Small intestine (tissue), 7 donors: ENCODE results near the gene SERPINA12. TPM values are rescaled to one million over a fixed set of nuclear protein-coding genes. Genes with fewer than 3 reads are reported as not detected.

ENCODE experiments used
- DNase-seq, 2 donors: peaks; one replicate each; pipeline versions ENCODE4 v3.0.0 to v3.0.0-alpha.2; 2013
- FAIRE-seq: peaks from 2 replicates; lab custom pipeline; 2012; peaks lifted over from hg19 to GRCh38; lab: Jason Lieb, UNC
- H3K27ac ChIP-seq, 3 donors: one replicate each; pipeline ENCODE4 v1.5.1; 2013; ENCODE audit warnings: low read length in 2 of 3, mild to moderate bottlenecking in 2 of 3, control low read depth in 1 of 3, inconsistent platforms in 1 of 3, low read depth in 1 of 3, moderate library complexity in 1 of 3
- H3K27me3 ChIP-seq, 3 donors: one replicate each; pipeline ENCODE4 v1.6.1; 2013; ENCODE audit warnings: low read length in 3 of 3, inconsistent platforms in 1 of 3; ENCODE audit not compliant: control insufficient read depth in 3 of 3, insufficient read depth in 3 of 3
- H3K36me3 ChIP-seq, 3 donors: one replicate each; pipeline ENCODE4 v1.6.1; 2013; ENCODE audit warnings: low read length in 3 of 3, inconsistent platforms in 1 of 3, low read depth in 1 of 3, mild to moderate bottlenecking in 1 of 3, moderate library complexity in 1 of 3; ENCODE audit not compliant: control insufficient read depth in 3 of 3, insufficient read depth in 2 of 3
- H3K4me1 ChIP-seq, 3 donors: one replicate each; pipeline ENCODE4 v1.6.1; 2013; ENCODE audit warnings: low read length in 2 of 3, inconsistent platforms in 1 of 3, low read depth in 1 of 3, mild to moderate bottlenecking in 1 of 3, moderate library complexity in 1 of 3; ENCODE audit not compliant: control insufficient read depth in 3 of 3, insufficient read depth in 2 of 3
- H3K4me3 ChIP-seq, 3 donors: one replicate each; pipeline ENCODE4 v1.5.1; 2013; ENCODE audit warnings: low read length in 3 of 3, control low read depth in 1 of 3, inconsistent platforms in 1 of 3, low read depth in 1 of 3, mild to moderate bottlenecking in 1 of 3, moderate library complexity in 1 of 3
- H3K9me3 ChIP-seq, 2 donors: one replicate each; pipeline ENCODE4 v1.6.1; 2013; ENCODE audit warnings: low read depth in 1 of 2, low read length in 1 of 2; ENCODE audit not compliant: control insufficient read depth in 2 of 2, insufficient read depth in 1 of 2
- WGBS, 3 donors: extraction: QIAGEN DNeasy Blood & Tissue Kit; methylation state at CpG; one replicate each; pipeline ENCODE4 v1.1.7; 2013; 5-methylcytosine and 5-hydroxymethylcytosine counted together
- polyA plus RNA-seq, 4 donors: library from polyadenylated mRNA; stranded (reverse) in 3 of 4; unstranded in 1 of 4; fragments of 200-250 nt in 3 of 4; fragments of 120-200 nt in 1 of 4; gene quantifications; one replicate each; pipeline versions ENCODE4 v1.2.1 to v1.2.3, GENCODE V29; 2013
- donor health status: healthy with polysubstance abuse.
- donor health status: control.
- donor health status: control.
- donor health status: Bipolar disorder and iron deficiency.
- donor health status: healthy.

Gene SERPINA12
- polyA plus RNA-seq, 4 donors: 0.54 to 0.67 TPM; not detected in 2

DNA sequence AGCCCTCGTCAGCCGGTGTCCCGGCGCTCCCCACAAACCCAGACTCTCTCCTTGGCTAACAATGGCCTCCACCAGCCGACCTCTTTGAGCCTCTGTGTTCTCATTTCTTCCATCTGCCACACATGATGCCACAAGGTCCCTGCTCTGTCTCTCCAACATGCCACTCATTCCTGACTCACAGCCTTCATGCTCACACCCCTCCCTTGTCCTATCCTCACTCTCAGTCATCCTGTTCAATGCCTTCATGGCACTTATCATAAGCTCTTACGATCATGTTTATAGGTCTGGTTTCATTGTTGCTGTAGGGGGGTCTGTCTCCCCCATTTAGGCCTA, 47.1 kb downstream of the SERPINA12 start:
- no peaks in the 10 kb centered on the region for H3K36me3 ChIP-seq
- H3K9me3 ChIP-seq: peaks cover 0 to 31% of the 10 kb centered on the region in 2 donors
- FAIRE-seq (no peak), DNase-seq (no peak)
- H3K4me3 ChIP-seq: no peak overlapping the region
- WGBS, 3 donors: 90 to 91% (median 90%) methylated on average over 6 of the region's 6 CpGs
- no peaks in the 10 kb centered on the region for H3K27me3 ChIP-seq
- H3K4me1 ChIP-seq: no peaks in the 10 kb centered on the region
- H3K27ac ChIP-seq: no peak overlapping the region

- DNase-seq: no peak
- 82 to 87% (median 85%) methylated on average over 19 of the region's 19 CpGs for WGBS, 3 donors
- H3K4me3 ChIP-seq: no peak overlapping the region
- FAIRE-seq: no peak
- no peaks in the 10 kb centered on the region for H3K27me3 ChIP-seq
- H3K36me3 ChIP-seq: no peaks in the 10 kb centered on the region
- H3K9me3 ChIP-seq: peaks cover 0 to 31% of the 10 kb centered on the region in 2 donors
- no peak overlapping the region for H3K27ac ChIP-seq
- H3K4me1 ChIP-seq: no peaks in the 10 kb centered on the region
These were observed 47.6 kb downstream of the SERPINA12 start for GRCh38 chr14:94461526-94462218.

- H3K9me3 ChIP-seq: peaks cover 0 to 26% of the 10 kb centered on the region in 2 donors
- H3K4me1 ChIP-seq: no peaks in the 10 kb centered on the region
- H3K36me3 ChIP-seq: no peaks in the 10 kb centered on the region
- no peak overlapping the region for H3K4me3 ChIP-seq
- H3K27ac ChIP-seq: no peak overlapping the region
- no peak for DNase-seq
- 69 to 74% (median 70%) methylated on average over 8 of the region's 8 CpGs for WGBS, 3 donors
- no peak for FAIRE-seq
- H3K27me3 ChIP-seq: no peaks in the 10 kb centered on the region
These were observed 48.4 kb downstream of the SERPINA12 start for GRCh38 chr14:94460631-94461416.

DNA sequence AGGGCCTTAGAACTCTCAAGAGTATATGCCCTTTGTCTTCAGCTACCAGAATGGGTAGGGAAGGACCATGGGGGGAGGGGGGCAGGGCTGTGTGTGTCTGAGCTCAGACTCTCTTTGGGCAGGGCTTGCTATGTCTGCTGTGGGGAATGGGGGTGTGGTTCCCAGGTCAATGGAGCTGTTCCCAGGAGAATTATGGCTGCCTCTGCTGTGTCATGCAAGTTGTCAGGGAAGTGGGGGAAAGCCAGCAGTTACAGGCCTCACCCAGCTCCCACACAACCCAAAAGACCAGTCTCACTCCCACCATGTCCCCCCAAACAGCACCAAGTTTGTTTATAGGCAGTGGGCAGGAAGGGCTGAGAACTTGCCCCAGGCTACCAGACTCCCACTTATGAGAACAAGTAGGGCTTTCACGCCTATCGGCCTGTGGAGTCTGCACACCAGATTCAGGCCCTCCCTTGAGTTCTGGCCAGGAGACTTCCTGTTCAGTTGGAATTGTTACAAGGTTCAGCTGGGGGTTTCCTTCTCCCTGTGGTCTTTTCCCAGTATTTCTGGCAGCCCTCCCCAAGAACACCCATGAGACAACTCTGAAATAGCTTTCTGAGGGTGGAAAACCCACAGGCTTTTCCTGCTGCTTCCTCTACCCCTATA, 50.6 kb downstream of the SERPINA12 start:
- Histone ChIP-seq H3K36me3 (no peaks in the 10 kb centered on the region), H3K4me3 (no peak overlapping the region), H3K4me1 (no peaks in the 10 kb centered on the region), H3K27me3 (no peaks in the 10 kb centered on the region), H3K27ac (no peak overlapping the region), H3K9me3 (peaks cover 0 to 10% of the 10 kb centered on the region in 2 donors)
- 58 to 73% (median 64%) methylated on average over 2 of the region's 2 CpGs for WGBS, 3 donors
- FAIRE-seq (no peak), DNase-seq (no peak)

DNA sequence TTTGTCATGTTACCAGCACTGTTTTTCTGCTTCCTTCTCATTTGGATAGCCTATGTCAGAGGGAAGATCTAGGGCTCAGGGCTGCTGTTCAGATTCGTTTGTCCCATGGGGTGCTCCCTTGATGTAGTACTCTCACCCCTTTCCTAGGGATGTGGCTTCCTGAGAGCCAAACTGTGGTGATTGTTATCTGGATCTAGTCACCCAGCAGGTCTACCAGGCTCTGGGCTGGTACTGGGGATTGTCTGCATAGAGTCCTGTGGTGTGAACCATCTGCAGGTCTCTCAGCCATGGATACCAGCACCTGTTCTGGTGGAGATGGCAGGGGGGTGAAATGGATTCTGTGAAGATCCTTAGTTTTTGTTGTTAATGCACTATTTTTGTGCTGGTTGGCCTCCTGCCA, 51.2 kb downstream of the SERPINA12 start:
- Histone ChIP-seq H3K9me3 (peaks cover 0 to 10% of the 10 kb centered on the region in 2 donors), H3K4me3 (no peak overlapping the region), H3K27me3 (no peaks in the 10 kb centered on the region), H3K36me3 (no peaks in the 10 kb centered on the region), H3K27ac (no peak overlapping the region), H3K4me1 (no peaks in the 10 kb centered on the region)
- 57 to 72% (median 65%) methylated on average over 1 of the region's 1 CpG for WGBS, 3 donors
- no peak for FAIRE-seq
- DNase-seq: no peak

DNA sequence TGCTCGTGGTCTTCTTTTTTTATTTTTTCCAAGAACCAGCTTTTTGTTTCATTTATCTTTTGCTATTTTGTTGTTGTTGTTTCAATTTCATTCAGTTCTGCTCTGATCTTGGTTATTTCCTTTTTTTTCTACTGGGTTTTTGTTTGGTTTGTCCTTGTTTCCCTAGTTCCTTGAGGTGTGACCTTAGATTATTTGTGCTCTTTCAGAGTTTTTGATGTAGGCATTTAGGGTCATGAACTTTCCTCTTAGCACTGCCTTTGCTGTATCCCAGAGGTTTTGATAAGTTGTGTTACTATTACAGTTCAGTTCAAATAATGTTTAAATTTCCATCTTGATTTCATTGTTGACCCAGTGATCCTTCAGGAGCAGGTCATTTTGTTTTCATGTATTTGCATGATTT, 53.3 kb downstream of the SERPINA12 start:
- DNase-seq (no peak), FAIRE-seq (no peak)
- H3K36me3 ChIP-seq: no peaks in the 10 kb centered on the region
- no peak overlapping the region for H3K4me3 ChIP-seq
- H3K4me1 ChIP-seq: peaks cover 0 to 4% (median 0%) of the 10 kb centered on the region in 3 donors
- H3K27ac ChIP-seq: no peak overlapping the region
- WGBS, 3 donors: 0 to 20% (median 4%) methylated on average over 1 of the region's 1 CpG
- peaks cover 0 to 10% of the 10 kb centered on the region in 2 donors for H3K9me3 ChIP-seq
- peaks cover 0 to 6% (median 0%) of the 10 kb centered on the region in 3 donors for H3K27me3 ChIP-seq

DNA sequence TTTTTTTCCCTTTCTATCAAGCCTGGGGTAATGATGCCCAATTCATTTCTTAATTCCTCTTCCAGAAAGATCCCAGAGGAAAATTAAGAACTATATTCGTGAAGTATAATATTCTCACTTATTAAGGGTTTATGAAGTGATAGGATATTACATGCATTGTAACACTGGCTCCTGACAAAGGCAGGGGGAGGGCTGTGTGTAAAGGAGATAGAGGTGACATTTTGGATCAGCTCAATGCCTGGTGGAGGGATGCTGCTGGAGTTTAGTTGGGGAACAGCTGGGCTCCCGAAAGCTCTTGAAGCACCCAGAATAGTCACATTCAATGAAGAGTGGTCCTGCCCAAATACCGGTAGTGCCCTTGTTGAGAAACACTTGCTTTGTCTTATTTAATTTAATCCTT, 57.4 kb downstream of the SERPINA12 start:
- 49 to 66% (median 50%) methylated on average over 3 of the region's 3 CpGs for WGBS, 3 donors
- H3K4me1 ChIP-seq: peaks cover 0 to 9% (median 0%) of the 10 kb centered on the region in 3 donors
- DNase-seq (no peak), FAIRE-seq (no peak)
- H3K36me3 ChIP-seq: no peaks in the 10 kb centered on the region
- H3K27me3 ChIP-seq: peaks cover 0 to 10% (median 0%) of the 10 kb centered on the region in 3 donors
- no peak overlapping the region for H3K27ac ChIP-seq
- no peak overlapping the region for H3K4me3 ChIP-seq
- H3K9me3 ChIP-seq: no peaks in the 10 kb centered on the region

- FAIRE-seq (no peak), DNase-seq (peak; percentile 2 to 74)
- Histone ChIP-seq H3K27ac (no peak overlapping the region), H3K4me1 (peaks cover 0 to 9% (median 0%) of the 10 kb centered on the region in 3 donors), H3K27me3 (peaks cover 0 to 10% (median 0%) of the 10 kb centered on the region in 3 donors), H3K9me3 (no peaks in the 10 kb centered on the region), H3K4me3 (no peak overlapping the region), H3K36me3 (no peaks in the 10 kb centered on the region)
- 9 to 16% (median 12%) methylated on average over 8 of the region's 8 CpGs for WGBS, 3 donors
These were observed 58.0 kb downstream of the SERPINA12 start for GRCh38 chr14:94451091-94451771.
